NCI-H1092 (cell line): ENCODE measurements around the gene PCDHB12.
"Not testable (repeated sequence)": the region's sequence is repeated elsewhere in the genome, so short reads cannot be mapped to it uniquely, and the experiment has no call there.

Experiments used
- DNase-seq: peaks from one replicate; lab custom pipeline; 2025; lab: John Stamatoyannopoulos, UW

The PCDHB12 gene

GRCh38 chr5:141210281-141210680, 1.8 kb downstream of the PCDHB12 start:
- not testable (repeated sequence) for DNase-seq

- DNase-seq = not testable (repeated sequence)
Observed at GRCh38 chr5:141210849-141211248, 2.3 kb downstream of the PCDHB12 start.

- DNase-seq = peak; percentile 9
Observed at GRCh38 chr5:141213656-141214339, 5.3 kb downstream of the PCDHB12 start, which contains the start of gene PCDHB13. Gene PCDHB13 (plus strand): TSS chr5:141213919. CDS start chr5:141214124, 205 bp downstream.

GRCh38 chr5:141214583-141214982, 6.1 kb downstream of the PCDHB12 start:
- not testable (repeated sequence) for DNase-seq

- DNase-seq = not testable (repeated sequence)
Observed at GRCh38 chr5:141215504-141215903, 7.0 kb downstream of the PCDHB12 start.

- DNase-seq = not testable (repeated sequence)
Observed at GRCh38 chr5:141216035-141216434, 7.5 kb downstream of the PCDHB12 start.

- DNase-seq = peak; percentile 47
Observed at GRCh38 chr5:141223112-141223783, 14.7 kb downstream of the PCDHB12 start, which contains the start of gene PCDHB14. Gene PCDHB14 (plus strand): TSS chr5:141223343. CDS start chr5:141223506, 163 bp downstream.

GRCh38 chr5:141224844-141225243, 16.3 kb downstream of the PCDHB12 start:
- not testable (repeated sequence) for DNase-seq

- not testable (repeated sequence) for DNase-seq
Observed at GRCh38 chr5:141225421-141225820, 16.9 kb downstream of the PCDHB12 start.

- DNase-seq = no peak
Observed at GRCh38 chr5:141234109-141234667, 25.7 kb downstream of the PCDHB12 start.

- not testable (repeated sequence) for DNase-seq
Observed at GRCh38 chr5:141235922-141236321, 27.4 kb downstream of the PCDHB12 start.

GRCh38 chr5:141236516-141237313, 28.2 kb downstream of the PCDHB12 start:
- DNase-seq = no peak

GRCh38 chr5:141241496-141241895, 33.0 kb downstream of the PCDHB12 start:
- no peak for DNase-seq

- no peak for DNase-seq
Observed at GRCh38 chr5:141245250-141245717, 36.8 kb downstream of the PCDHB12 start, which contains the start of gene PCDHB15. Gene PCDHB15 (plus strand): TSS chr5:141245395. CDS start chr5:141245579, 184 bp downstream.

GRCh38 chr5:141246971-141247370, 38.5 kb downstream of the PCDHB12 start:
- not testable (repeated sequence) for DNase-seq

GRCh38 chr5:141247434-141247833, 38.9 kb downstream of the PCDHB12 start:
- DNase-seq = not testable (repeated sequence)

GRCh38 chr5:141250576-141250975, 42.1 kb downstream of the PCDHB12 start:
- DNase-seq = no peak

GRCh38 chr5:141258464-141258863, 49.9 kb downstream of the PCDHB12 start:
- no peak for DNase-seq

- DNase-seq = no peak
Observed at GRCh38 chr5:141258948-141259347, 50.4 kb downstream of the PCDHB12 start.

- DNase-seq = no peak
Observed at GRCh38 chr5:141260458-141261237, 52.1 kb downstream of the PCDHB12 start.

GRCh38 chr5:141261238-141261546, 52.7 kb downstream of the PCDHB12 start:
- no peak for DNase-seq
